Activated T-helper 1 cell treated with anti-CD3 and anti-CD28 coated beads, Interleukin-12 subunit alpha, Interleukin-12 subunit beta, Interleukin-2, Interleukin-4 antibody, amounts not matched to agents 30 ng/mL and 10 ng/mL and 1 ng/mL, durations not matched to agents 14 hours and 24 hours and 36 hours (primary cell): ENCODE data around the gene ALOX15. TPM values are rescaled to one million over a fixed set of nuclear protein-coding genes. Genes with fewer than 3 reads are reported as not detected.
"Not testable (repeated sequence)": the region's sequence is repeated elsewhere in the genome, so short reads cannot be mapped to it uniquely, and the experiment has no call there.

ENCODE experiments used
- DNase-seq: peaks from one replicate; pipeline ENCODE4 v3.0.0; 2021; ENCODE audit warnings: low spot score
- H3K27ac Mint-ChIP-seq: one replicate; pipeline ENCODE4 v1.8.0; 2021; ENCODE audit warnings: mild to moderate bottlenecking, mixed read lengths
- H3K27me3 Mint-ChIP-seq: one replicate; pipeline ENCODE4 v1.8.0; 2022; ENCODE audit warnings: mild to moderate bottlenecking, moderate library complexity, mixed read lengths; ENCODE audit not compliant: insufficient read depth
- H3K36me3 Mint-ChIP-seq: one replicate; pipeline ENCODE4 v1.8.0; 2021; ENCODE audit warnings: low read depth, mixed read lengths
- H3K4me1 Mint-ChIP-seq: one replicate; pipeline ENCODE4 v1.8.0; 2021; ENCODE audit warnings: low read depth, mixed read lengths
- H3K4me3 Mint-ChIP-seq: one replicate; pipeline ENCODE4 v1.8.0; 2021; ENCODE audit warnings: mild to moderate bottlenecking, moderate library complexity, mixed read lengths
- H3K9me3 Mint-ChIP-seq: one replicate; pipeline ENCODE4 v1.8.0; 2021; ENCODE audit warnings: mixed read lengths
- intact Hi-C: fragments of 100-400 bp; cut with micrococcal nuclease; formaldehyde crosslinking; loops from one replicate; pipeline ENCODE4 v1.15.1; 2024
- total RNA-seq: library from RNA; stranded (reverse); gene quantifications from 2 replicates; pipeline ENCODE4 v1.2.3, GENCODE V29; 2022

Gene ALOX15
- total RNA-seq, 1 donor from 2014 or later = not detected

DNA sequence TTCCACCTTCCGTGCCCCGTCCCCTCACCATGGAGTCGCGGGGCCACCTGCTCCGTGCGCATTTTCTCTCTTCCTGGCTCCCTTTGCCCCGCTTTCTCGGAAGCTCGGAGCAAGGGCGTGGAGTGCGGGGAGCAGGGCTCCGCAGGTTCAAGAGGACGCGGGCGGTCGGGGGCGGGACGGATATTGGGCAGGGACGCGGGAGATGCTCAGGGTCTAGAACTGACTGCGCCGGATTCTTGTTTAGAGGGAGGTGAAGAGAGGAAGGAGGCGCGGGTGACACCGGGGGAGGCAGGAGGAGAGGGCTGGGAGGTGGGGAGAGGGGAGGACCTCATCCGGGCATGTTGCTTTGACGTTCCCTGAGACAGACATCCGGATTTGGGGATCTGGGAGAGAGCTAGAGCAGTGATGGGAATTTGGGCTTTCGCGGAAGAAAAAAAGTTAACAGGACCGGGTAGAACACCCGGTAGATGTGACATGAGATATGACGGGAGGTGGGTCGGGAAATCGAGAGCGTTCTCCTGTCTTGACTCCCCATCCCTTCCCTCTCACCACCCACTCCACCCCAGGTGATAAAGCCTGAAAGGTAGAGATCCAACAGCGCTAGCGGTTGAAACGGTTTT, 799 bp downstream of the ALOX15 start:
- H3K27ac Mint-ChIP-seq, H3K9me3 Mint-ChIP-seq, DNase-seq, H3K36me3 Mint-ChIP-seq: not testable (repeated sequence)
- Mint-ChIP-seq H3K4me1 (peaks cover 25% of the 10 kb centered on the region), H3K27me3 (peaks cover 78% of the 10 kb centered on the region), H3K4me3 (peak overlapping the region; percentile 7)
- intact Hi-C loops = loop anchor here (5.0 kb wide), 1 partner anchor 147 kb away; the partner anchor contains the start of genes GLTPD2 and VMO1

DNA sequence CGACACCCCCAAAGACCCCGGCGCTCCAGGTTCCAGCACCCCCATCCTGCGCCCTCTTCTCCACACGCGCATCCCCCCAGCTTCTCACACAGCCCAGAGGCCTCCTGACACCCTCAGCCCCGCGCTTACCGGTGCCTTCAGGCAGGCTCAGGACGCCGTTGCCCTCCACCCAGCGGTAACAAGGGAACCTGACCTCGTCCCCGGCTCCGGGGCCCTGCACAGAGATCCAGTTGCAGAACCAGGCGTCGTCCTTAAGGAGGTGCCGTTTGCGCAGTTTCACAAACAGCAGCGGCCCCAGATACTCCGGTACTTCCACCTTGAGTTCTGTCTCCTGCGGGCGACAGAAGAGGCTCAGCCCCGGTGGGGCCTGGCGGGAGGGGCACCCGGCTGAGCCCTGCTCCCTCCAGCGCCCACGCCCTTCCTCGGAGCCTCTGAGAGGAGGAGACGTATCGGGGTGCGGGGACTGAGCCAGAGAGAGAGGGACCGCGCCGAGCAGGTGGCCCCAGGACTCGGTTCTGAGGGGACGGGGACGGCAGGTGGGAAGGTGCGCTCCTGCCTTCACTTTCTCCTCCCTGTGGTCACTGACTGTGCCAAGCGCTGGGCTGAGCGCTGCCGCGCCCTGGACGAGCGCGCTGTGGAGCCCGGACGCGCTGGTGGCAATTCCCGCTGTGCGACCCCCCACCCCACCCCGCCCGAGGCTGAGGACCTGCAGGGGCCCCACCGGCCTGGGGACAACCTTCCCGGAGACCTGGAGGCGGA, 2.0 kb downstream of the ALOX15 start:
- peak overlapping the region; percentile 39 for H3K4me3 Mint-ChIP-seq
- H3K36me3 Mint-ChIP-seq, DNase-seq, H3K9me3 Mint-ChIP-seq, H3K27ac Mint-ChIP-seq: not testable (repeated sequence)
- H3K27me3 Mint-ChIP-seq = peaks cover 76% of the 10 kb centered on the region
- intact Hi-C loops = loop anchor here (5.0 kb wide), 1 partner anchor 148 kb away; the partner anchor contains the start of genes GLTPD2 and VMO1
- H3K4me1 Mint-ChIP-seq = peaks cover 28% of the 10 kb centered on the region

DNA sequence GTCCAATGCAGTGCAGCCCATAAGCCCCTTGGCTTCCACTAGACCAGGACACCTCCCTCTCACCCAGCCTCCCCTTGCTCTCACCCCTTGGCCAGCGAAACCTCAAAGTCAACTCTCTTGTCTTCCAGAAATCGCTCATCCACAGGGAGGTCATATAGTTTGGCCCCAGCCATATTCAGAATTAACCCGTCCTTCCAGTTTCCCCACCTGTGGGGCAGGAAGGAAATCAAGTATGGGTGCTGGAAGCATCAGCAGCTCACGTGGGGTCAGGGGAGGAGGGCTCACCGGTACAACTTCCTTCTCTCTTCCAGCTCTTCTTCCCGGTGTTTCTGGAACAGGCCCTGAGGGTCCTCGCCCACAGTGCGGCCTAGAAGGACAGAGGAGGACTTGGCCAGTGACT, 2.7 kb downstream of the ALOX15 start:
- H3K27ac Mint-ChIP-seq, H3K4me3 Mint-ChIP-seq, intact Hi-C loops, DNase-seq, H3K9me3 Mint-ChIP-seq, H3K36me3 Mint-ChIP-seq: not testable (repeated sequence)
- Mint-ChIP-seq H3K27me3 (peaks cover 70% of the 10 kb centered on the region), H3K4me1 (peaks cover 28% of the 10 kb centered on the region)

DNA sequence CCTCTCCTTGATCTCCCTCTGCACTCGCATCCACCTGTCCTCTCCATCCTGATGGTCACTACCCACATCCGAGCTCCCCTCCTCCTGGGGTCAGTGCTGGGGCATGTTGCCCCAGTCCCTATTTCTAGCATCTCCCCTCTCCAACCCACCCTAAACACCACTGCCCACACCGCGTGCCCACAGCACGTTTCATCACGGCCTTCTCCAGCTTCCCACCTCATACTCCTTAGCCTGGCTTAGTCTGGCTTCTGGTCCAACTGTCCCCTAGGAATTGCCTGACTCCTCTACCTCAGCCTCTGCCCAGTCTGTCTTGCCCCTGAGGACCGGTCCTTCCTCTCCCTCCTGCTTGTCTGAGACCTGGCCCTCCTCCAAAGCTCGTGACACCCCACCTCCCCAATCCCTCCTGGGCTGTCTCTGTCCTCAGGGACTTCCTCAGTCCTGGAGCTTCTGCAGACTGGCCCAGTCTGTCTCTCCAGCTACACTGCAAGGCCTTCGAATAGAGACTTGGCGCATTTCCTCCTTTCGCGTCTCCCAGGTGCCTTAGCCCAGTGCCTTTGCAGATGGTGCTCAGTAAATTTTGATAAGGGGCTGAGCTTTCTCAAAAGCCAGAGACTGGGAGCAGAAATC, 4.9 kb downstream of the ALOX15 start:
- intact Hi-C loops = no loop called here
- Mint-ChIP-seq H3K36me3 (no peaks in the 10 kb centered on the region), H3K27ac (no peak overlapping the region), H3K27me3 (peaks cover 56% of the 10 kb centered on the region), H3K4me1 (peaks cover 25% of the 10 kb centered on the region), H3K9me3 (peaks cover 5% of the 10 kb centered on the region), H3K4me3 (no peak overlapping the region)
- no peak for DNase-seq

DNA sequence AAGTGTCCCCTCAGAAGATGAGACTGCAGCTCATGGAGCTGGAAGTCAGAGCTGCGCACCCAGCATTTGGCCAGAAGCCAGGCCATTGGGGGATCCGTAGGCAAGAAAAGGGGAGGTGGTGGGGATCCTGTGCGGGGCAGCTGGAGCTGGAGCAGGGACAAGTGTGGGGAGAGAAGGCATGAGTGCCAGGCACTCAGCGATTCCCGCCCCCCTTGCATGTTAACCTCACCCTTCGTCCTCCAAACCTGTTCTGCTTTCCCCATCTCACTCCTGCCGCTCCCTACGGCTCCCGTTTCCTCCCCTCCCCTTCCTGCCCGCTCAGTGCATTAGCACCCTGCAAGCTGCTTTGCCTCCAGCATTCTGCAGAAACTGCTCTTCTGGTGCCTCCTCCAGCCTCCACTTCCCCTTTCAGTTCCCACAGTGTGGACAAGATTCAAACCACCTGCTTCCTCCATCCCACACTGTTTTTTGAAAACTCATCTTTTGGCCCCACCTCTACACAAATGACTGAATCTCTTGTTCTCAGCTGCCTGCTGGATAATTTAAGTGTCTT, 5.6 kb downstream of the ALOX15 start:
- Mint-ChIP-seq H3K36me3 (no peaks in the 10 kb centered on the region), H3K27me3 (peaks cover 51% of the 10 kb centered on the region), H3K4me3 (peak overlapping the region; percentile 52), H3K4me1 (peaks cover 23% of the 10 kb centered on the region), H3K9me3 (peaks cover 5% of the 10 kb centered on the region), H3K27ac (peak overlapping the region; percentile 0)
- intact Hi-C loops = no loop called here
- DNase-seq = no peak

DNA sequence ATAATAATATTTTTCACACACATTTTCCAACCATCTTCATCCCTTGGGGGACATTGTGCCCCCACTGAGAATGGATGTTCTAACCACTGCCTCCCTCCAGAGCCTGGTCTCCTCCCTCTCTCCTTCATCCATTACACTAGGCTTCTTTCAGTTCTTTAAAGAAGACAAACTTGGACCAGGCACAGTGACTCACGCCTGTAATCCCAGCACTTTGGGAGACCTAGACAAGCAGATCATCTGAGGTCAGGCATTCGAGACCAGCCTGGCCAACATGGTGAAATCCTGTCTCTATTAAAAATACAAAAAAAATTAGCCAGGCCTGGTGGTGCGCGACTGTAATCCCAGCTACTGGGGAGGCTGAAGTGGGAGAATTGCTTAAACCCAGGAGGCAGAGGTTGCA, 6.5 kb downstream of the ALOX15 start:
- H3K27me3 Mint-ChIP-seq = peaks cover 47% of the 10 kb centered on the region
- H3K9me3 Mint-ChIP-seq = peaks cover 5% of the 10 kb centered on the region
- H3K27ac Mint-ChIP-seq = no peak overlapping the region
- no peak for DNase-seq
- no peak overlapping the region for H3K4me3 Mint-ChIP-seq
- H3K36me3 Mint-ChIP-seq = no peaks in the 10 kb centered on the region
- peaks cover 23% of the 10 kb centered on the region for H3K4me1 Mint-ChIP-seq
- intact Hi-C loops = no loop called here

DNA sequence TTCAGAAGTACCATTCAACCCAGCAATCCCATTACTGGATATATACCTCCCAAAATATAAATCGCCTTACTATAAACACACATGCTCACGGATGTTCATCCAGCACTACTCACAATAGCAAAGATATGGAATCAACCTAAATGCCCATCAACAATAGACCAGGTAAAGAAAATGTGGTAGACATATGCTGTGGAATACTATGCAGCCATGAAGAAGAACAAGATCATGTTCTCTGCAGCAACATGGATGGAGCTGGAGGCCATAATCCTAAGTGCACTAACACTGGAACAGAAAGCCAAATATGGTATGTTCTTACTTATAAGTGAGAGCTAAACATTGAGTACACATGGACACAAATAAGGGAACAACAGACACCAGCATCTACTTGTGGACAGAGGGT, 7.8 kb downstream of the ALOX15 start:
- Mint-ChIP-seq H3K27me3 (peaks cover 39% of the 10 kb centered on the region), H3K4me1 (peaks cover 16% of the 10 kb centered on the region), H3K9me3 (peaks cover 5% of the 10 kb centered on the region), H3K27ac (no peak overlapping the region), H3K36me3 (no peaks in the 10 kb centered on the region), H3K4me3 (no peak overlapping the region)
- intact Hi-C loops = no loop called here
- no peak for DNase-seq

DNA sequence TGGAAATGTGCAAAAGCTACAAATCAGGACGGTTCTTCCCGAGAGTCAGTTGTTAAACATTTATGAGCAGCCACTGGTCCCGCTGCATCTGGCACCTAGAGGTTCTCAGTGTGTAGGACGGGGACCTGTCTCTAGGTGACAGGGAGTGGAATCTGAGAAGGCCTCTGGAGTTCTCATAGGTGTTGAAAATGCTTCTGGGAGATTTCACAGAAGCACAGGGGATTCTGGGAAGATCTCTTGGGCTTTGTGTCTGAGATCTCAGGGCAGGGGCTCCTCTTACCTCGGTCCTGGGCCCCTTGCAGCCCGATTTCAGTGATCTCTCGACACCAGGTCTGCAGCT, 8.9 kb downstream of the ALOX15 start:
- Mint-ChIP-seq H3K4me3 (no peak overlapping the region), H3K9me3 (peaks cover 5% of the 10 kb centered on the region), H3K36me3 (no peaks in the 10 kb centered on the region), H3K27me3 (peaks cover 33% of the 10 kb centered on the region), H3K4me1 (peaks cover 16% of the 10 kb centered on the region), H3K27ac (no peak overlapping the region)
- DNase-seq = no peak
- intact Hi-C loops = no loop called here

DNA sequence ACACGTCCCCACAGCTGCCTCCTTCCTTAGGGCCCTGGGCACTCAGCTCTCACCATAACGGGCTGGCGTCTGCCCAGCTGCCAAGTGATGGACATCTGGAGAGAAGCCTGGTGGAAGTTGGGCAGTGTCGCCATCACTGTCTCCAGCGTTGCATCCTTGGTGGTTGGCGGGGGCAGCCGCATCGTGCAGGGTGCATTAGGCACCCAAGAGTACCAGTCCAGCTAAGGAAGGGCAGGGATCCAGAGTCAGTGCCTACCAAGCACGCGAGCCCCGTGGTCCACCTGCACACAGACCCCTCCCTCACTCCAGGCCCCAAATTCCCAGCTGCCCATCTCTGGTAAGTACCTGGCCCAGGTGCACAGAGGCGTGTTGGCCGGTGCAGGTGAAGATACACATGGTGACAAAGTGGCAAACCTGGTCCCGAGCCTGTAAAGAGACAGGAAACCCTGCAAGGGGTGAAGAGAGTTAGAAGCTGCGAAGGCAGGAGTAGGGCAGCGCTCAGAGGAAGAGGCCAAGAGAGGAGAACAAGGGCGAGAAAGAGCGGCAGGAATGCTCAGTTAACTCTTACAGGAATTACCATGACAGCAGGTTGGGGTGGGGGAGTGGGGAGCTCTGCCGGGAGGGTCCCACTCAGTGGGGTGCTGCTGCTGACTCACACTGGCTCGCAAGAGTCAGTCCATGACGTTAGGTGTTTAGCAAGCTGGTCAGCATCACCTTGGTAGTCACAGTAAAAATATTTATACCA, 9.5 kb downstream of the ALOX15 start:
- DNase-seq = no peak
- Mint-ChIP-seq H3K4me3 (no peak overlapping the region), H3K27me3 (peaks cover 35% of the 10 kb centered on the region), H3K4me1 (peaks cover 16% of the 10 kb centered on the region), H3K36me3 (no peaks in the 10 kb centered on the region), H3K9me3 (peaks cover 5% of the 10 kb centered on the region), H3K27ac (no peak overlapping the region)
- intact Hi-C loops = no loop called here

DNA sequence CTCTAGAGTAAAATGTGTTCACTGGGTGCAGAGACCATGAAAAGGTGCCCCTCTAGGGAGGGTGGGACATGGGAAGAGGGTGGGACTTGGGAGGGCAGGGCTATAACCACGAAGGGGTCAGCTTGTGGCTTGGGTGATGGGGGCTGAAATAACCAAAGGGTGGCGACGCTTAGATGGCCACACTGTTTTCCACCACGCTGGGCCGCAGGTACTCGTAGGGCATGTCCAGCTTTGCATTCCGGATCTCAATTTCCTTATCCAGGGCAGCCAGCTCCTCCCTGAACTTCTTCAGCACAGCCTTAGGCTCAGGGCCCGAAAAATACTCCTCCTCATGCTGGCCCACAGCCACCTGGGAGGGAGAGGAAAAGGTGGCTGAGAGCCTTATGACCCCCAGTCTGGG, 10.0 kb downstream of the ALOX15 start:
- intact Hi-C loops = no loop called here
- Mint-ChIP-seq H3K9me3 (peaks cover 5% of the 10 kb centered on the region), H3K4me3 (no peak overlapping the region), H3K4me1 (peaks cover 11% of the 10 kb centered on the region), H3K27me3 (peaks cover 34% of the 10 kb centered on the region), H3K27ac (no peak overlapping the region), H3K36me3 (no peaks in the 10 kb centered on the region)
- DNase-seq = no peak

DNA sequence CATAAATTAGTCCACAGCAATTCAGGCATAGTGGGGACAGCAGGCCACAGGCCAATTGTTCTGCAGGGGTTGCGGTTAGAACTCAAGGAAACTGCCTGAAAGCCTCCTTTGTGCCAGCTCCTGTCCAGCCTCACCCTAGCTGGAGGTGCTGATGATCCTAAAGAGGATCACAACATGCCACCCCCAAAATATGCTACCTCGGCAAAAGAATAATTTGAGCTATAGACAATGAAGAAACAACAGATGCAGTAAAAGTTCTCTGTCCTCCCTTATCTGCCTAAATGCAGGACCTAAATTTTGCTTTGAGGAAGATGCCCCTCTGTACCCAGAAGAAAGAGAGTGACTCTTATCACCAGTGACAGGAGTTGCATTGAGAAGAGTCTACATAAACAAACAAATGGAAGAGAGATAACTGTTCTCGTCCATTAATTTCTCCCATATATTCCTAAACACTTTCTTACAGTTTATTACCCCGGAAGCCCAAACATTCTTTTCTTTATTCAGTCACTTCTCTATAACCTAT, 14.7 kb downstream of the ALOX15 start:
- Mint-ChIP-seq H3K27ac (no peak overlapping the region), H3K9me3 (no peaks in the 10 kb centered on the region), H3K4me3 (no peak overlapping the region), H3K27me3 (peaks cover 20% of the 10 kb centered on the region), H3K36me3 (no peaks in the 10 kb centered on the region), H3K4me1 (no peaks in the 10 kb centered on the region)
- no peak for DNase-seq
- intact Hi-C loops = loop anchor here (1.0 kb wide), 3 partner anchors 60 to 263 kb away; no protein-coding TSS in a partner anchor

DNA sequence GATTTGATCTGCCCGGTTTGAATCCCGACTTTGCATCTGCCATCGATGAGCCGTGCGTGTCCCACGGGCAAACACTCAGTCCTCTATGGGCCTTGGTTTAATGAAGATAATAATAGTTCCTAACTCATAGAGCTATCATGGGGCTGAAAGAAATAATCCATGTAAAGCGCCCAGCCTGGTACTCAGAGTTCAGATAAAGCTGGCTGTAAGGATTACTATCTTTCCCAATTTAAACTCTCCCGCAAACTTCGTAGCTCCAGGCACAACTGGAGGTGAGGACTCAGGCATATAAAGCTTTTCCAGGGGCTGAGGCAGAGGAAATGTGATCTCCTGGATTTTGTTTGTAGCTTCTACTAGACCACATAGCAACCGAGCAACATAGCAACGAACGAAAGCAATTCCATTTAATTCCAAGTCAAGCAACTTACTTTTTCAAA, 16.3 kb downstream of the ALOX15 start:
- Mint-ChIP-seq H3K27ac (no peak overlapping the region), H3K9me3 (no peaks in the 10 kb centered on the region), H3K4me3 (no peak overlapping the region), H3K27me3 (peaks cover 20% of the 10 kb centered on the region), H3K4me1 (no peaks in the 10 kb centered on the region), H3K36me3 (no peaks in the 10 kb centered on the region)
- intact Hi-C loops = no loop called here
- no peak for DNase-seq
